DND-41 (cell line): ENCODE measurements around the gene E2F2.

Experiments
- CTCF ChIP-seq: IDR thresholded peaks from 2 replicates; pipeline ENCODE4 v1.5.1; 2012; ENCODE audit warnings: borderline replicate concordance, low read length, moderate library complexity, mild to moderate bottlenecking; ENCODE audit not compliant: poor library complexity, severe bottlenecking; ENCODE audit errors: extremely low read depth
- EZH2 ChIP-seq: IDR thresholded peaks from 3 replicates; pipeline ENCODE4 v1.6.1; 2012; ENCODE audit warnings: borderline replicate concordance, low read depth, mild to moderate bottlenecking, moderate library complexity, low read length, inconsistent platforms; ENCODE audit not compliant: severe bottlenecking

GRCh38 chr1:23555270-23555985, 24.4 kb upstream of the E2F2 start:
- no peak for TF ChIP-seq CTCF
- TF ChIP-seq EZH2: no peak
